Mammary epithelial cell (primary cell): Measurements from ENCODE around the gene RPRD1A.

Source experiments
- CTCF ChIP-seq, 2 donors: IDR thresholded peaks in 1 of 2; conservative IDR thresholded peaks in 1 of 2; 2 replicates each; pipeline ENCODE4 v1.5.1; 2011 to 2012; ENCODE audit warnings: inconsistent platforms in 2 of 2, low read length in 2 of 2, mild to moderate bottlenecking in 2 of 2, control low read depth in 1 of 2, low read depth in 1 of 2; ENCODE audit not compliant: insufficient read depth in 1 of 2; ENCODE audit errors: extremely low read depth in 1 of 2
- EZH2 ChIP-seq: IDR thresholded peaks from 2 replicates; pipeline ENCODE4 v1.6.1; 2012; ENCODE audit warnings: low read length, inconsistent platforms, borderline replicate concordance

GRCh38 chr18:36108601-36109000 is 41.2 kb upstream of the RPRD1A start:
- TF ChIP-seq CTCF (conservative IDR thresholded peaks at IDR 0.05 in 1 of 2, IDR thresholded peaks at IDR 0.05 in 1 of 2; ENCODE audit: extremely low read depth in 1 of 2, insufficient read depth in 1 of 2, low read depth in 1 of 2, low read length in 2 of 2) = no peak
- TF ChIP-seq EZH2 = no peak
